K562 (cell line): ENCODE measurements around the gene NLRP9. TPM values are rescaled to one million over a fixed set of nuclear protein-coding genes. Genes with fewer than 3 reads are reported as not detected.

ENCODE experiments used
- CREM ChIP-seq: IDR thresholded peaks from 2 replicates; pipeline ENCODE4 v1.6.1; 2014; ENCODE audit warnings: antibody characterized with exemption, low read depth
- NFIX ChIP-seq: fragments of 250-450 bp; sonication (Bioruptor Pico); IDR thresholded peaks from 2 replicates; pipeline ENCODE4 v1.4.0; 2020; ENCODE audit warnings: low read depth, mild to moderate bottlenecking, moderate library complexity
- RCOR1 ChIP-seq, 2 experiments: IDR thresholded peaks; 2 replicates each; pipeline ENCODE4 v1.6.1; 2012; ENCODE audit warnings: low read depth in 2 of 2, low read length in 2 of 2, borderline replicate concordance in 1 of 2, improper control_type of control experiment in 1 of 2
- YY1 ChIP-seq, 3 experiments: IDR thresholded peaks; 2 replicates each; pipeline ENCODE4 v1.6.1; 2011; ENCODE audit warnings: low read length in 2 of 3, mild to moderate bottlenecking in 2 of 3, moderate library complexity in 2 of 3, borderline replicate concordance in 1 of 3, control low read depth in 1 of 3, low read depth in 1 of 3; ENCODE audit not compliant: insufficient read depth in 3 of 3, insufficient replicate concordance in 2 of 3, control insufficient read depth in 1 of 3, insufficient read length in 1 of 3; ENCODE audit errors: extremely low read depth in 1 of 3
- ZNF212 ChIP-seq: fragments of 450-650 bp; formaldehyde crosslinking; IDR thresholded peaks from 2 replicates; pipeline ENCODE4 v1.4.0; 2020; ENCODE audit warnings: mild to moderate bottlenecking
- ZNF263 ChIP-seq: sonication (generic); formaldehyde crosslinking; IDR thresholded peaks from 2 replicates; pipeline ENCODE4 v1.8.0; 2022; ENCODE audit warnings: mild to moderate bottlenecking, missing genetic modification reagents, borderline replicate concordance
- ZNF696 ChIP-seq: fragments of 250-450 bp; sonication (Bioruptor Pico); conservative IDR thresholded peaks from 2 replicates; pipeline ENCODE4 v1.4.0; 2020; ENCODE audit warnings: mild to moderate bottlenecking, moderate library complexity
- ZNF75A ChIP-seq: fragments of 450-650 bp; formaldehyde crosslinking; IDR thresholded peaks from 2 replicates; pipeline ENCODE4 v1.4.0; 2020; ENCODE audit warnings: mild to moderate bottlenecking
- polyA plus RNA-seq, 8 experiments: library from polyadenylated mRNA; depleted of rRNA in 4 of 8; stranded (reverse) in 5 of 8; unstranded in 3 of 8; fragments of >200 nt; fragmentation: Nextera tagmentation in 2 of 8; fragmentation: Illumina TruSeq in 1 of 8; extraction: Ambion mirVana in 2 of 8; extraction: Trizol in 1 of 8; gene quantifications; 2 replicates each; pipeline versions ENCODE4 v1.2.1 to v1.2.3, GENCODE V29; 2011 to 2014; ENCODE audit warnings: inconsistent platforms in 1 of 8, missing spikeins in 1 of 8
- total RNA-seq, 7 experiments: library from RNA; depleted of rRNA in 6 of 7; stranded (reverse); fragments of >200 nt in 6 of 7; fragmentation: Illumina TruSeq in 2 of 7; extraction: Trizol in 2 of 7; gene quantifications; 2 replicates each; pipeline versions ENCODE4 v1.2.1 to v1.2.3, GENCODE V29; 2011 to 2021; ENCODE audit warnings: low replicate concordance in 1 of 7
- TF ChIP-seq, protein P1 (sequence below): fragments of 450-650 bp; IDR thresholded peaks from 2 replicates; pipeline ENCODE4 v1.6.1; 2016; ENCODE audit warnings: mild to moderate bottlenecking, moderate library complexity
- TF ChIP-seq, protein P2 (sequence below): IDR thresholded peaks from 2 replicates; pipeline ENCODE4 v1.6.1; 2011; ENCODE audit warnings: borderline replicate concordance, low read depth, mild to moderate bottlenecking, moderate library complexity, low read length; ENCODE audit not compliant: insufficient read depth, poor library complexity, severe bottlenecking
- TF ChIP-seq, protein P3 (sequence below): fragments of 250-450 bp; sonication (Bioruptor Pico); IDR thresholded peaks from 2 replicates; pipeline ENCODE4 v1.5.0; 2021

NLRP9 gene
- total and polyA plus RNA-seq, 9 of the 15 experiments (the other 6 are each of a cell fraction or from before 2014, with no cell fraction given) = not detected

DNA sequence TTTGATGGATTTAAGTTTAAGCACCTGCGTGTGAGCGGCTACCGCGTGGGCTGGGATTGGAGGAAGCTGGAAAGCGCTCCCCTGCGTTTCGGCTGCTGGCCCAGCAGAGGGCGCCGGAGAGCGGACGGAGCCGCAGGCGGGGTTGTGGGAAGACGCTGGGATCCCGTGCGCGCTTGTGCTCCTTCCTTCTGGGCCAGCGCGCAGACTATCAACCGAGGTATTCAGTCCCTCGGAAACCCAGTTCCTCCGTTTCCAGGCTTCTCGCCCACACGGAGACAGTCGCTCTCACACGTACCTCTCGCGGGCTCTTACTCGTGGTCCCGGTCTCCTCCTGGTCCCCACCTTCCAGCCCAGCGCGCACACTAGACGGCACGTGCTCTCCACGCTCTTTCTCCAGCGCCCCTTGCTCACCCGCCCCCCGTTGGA lies 34.4 kb downstream of the NLRP9 start (continued):
- TF ChIP-seq, protein P1, sequence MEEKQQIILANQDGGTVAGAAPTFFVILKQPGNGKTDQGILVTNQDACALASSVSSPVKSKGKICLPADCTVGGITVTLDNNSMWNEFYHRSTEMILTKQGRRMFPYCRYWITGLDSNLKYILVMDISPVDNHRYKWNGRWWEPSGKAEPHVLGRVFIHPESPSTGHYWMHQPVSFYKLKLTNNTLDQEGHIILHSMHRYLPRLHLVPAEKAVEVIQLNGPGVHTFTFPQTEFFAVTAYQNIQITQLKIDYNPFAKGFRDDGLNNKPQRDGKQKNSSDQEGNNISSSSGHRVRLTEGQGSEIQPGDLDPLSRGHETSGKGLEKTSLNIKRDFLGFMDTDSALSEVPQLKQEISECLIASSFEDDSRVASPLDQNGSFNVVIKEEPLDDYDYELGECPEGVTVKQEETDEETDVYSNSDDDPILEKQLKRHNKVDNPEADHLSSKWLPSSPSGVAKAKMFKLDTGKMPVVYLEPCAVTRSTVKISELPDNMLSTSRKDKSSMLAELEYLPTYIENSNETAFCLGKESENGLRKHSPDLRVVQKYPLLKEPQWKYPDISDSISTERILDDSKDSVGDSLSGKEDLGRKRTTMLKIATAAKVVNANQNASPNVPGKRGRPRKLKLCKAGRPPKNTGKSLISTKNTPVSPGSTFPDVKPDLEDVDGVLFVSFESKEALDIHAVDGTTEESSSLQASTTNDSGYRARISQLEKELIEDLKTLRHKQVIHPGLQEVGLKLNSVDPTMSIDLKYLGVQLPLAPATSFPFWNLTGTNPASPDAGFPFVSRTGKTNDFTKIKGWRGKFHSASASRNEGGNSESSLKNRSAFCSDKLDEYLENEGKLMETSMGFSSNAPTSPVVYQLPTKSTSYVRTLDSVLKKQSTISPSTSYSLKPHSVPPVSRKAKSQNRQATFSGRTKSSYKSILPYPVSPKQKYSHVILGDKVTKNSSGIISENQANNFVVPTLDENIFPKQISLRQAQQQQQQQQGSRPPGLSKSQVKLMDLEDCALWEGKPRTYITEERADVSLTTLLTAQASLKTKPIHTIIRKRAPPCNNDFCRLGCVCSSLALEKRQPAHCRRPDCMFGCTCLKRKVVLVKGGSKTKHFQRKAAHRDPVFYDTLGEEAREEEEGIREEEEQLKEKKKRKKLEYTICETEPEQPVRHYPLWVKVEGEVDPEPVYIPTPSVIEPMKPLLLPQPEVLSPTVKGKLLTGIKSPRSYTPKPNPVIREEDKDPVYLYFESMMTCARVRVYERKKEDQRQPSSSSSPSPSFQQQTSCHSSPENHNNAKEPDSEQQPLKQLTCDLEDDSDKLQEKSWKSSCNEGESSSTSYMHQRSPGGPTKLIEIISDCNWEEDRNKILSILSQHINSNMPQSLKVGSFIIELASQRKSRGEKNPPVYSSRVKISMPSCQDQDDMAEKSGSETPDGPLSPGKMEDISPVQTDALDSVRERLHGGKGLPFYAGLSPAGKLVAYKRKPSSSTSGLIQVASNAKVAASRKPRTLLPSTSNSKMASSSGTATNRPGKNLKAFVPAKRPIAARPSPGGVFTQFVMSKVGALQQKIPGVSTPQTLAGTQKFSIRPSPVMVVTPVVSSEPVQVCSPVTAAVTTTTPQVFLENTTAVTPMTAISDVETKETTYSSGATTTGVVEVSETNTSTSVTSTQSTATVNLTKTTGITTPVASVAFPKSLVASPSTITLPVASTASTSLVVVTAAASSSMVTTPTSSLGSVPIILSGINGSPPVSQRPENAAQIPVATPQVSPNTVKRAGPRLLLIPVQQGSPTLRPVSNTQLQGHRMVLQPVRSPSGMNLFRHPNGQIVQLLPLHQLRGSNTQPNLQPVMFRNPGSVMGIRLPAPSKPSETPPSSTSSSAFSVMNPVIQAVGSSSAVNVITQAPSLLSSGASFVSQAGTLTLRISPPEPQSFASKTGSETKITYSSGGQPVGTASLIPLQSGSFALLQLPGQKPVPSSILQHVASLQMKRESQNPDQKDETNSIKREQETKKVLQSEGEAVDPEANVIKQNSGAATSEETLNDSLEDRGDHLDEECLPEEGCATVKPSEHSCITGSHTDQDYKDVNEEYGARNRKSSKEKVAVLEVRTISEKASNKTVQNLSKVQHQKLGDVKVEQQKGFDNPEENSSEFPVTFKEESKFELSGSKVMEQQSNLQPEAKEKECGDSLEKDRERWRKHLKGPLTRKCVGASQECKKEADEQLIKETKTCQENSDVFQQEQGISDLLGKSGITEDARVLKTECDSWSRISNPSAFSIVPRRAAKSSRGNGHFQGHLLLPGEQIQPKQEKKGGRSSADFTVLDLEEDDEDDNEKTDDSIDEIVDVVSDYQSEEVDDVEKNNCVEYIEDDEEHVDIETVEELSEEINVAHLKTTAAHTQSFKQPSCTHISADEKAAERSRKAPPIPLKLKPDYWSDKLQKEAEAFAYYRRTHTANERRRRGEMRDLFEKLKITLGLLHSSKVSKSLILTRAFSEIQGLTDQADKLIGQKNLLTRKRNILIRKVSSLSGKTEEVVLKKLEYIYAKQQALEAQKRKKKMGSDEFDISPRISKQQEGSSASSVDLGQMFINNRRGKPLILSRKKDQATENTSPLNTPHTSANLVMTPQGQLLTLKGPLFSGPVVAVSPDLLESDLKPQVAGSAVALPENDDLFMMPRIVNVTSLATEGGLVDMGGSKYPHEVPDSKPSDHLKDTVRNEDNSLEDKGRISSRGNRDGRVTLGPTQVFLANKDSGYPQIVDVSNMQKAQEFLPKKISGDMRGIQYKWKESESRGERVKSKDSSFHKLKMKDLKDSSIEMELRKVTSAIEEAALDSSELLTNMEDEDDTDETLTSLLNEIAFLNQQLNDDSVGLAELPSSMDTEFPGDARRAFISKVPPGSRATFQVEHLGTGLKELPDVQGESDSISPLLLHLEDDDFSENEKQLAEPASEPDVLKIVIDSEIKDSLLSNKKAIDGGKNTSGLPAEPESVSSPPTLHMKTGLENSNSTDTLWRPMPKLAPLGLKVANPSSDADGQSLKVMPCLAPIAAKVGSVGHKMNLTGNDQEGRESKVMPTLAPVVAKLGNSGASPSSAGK = peak; percentile 43
- TF ChIP-seq NFIX (CRISPR knock-in tag) (no peak), ZNF696 (CRISPR knock-in tag) (no peak), ZNF212 (CRISPR knock-in tag) (no peak), RCOR1 (IDR thresholded peaks at IDR 0.05; ENCODE audit: borderline replicate concordance in 1 of 2, low read depth in 2 of 2, low read length in 2 of 2) (peak in 1 of 2 experiments; percentile 54; a peak in 1 of 4 replicates), CREM (peak; percentile 30; the same call in 1 of the 2 replicates), ZNF75A (CRISPR knock-in tag) (no peak), ZNF263 (CRISPR knock-in tag) (peak; percentile 54; the same call in 1 of the 2 replicates), YY1 (IDR thresholded peaks at IDR 0.05; ENCODE audit: borderline replicate concordance in 1 of 3, control insufficient read depth in 1 of 3, extremely low read depth in 1 of 3, insufficient read depth in 3 of 3, insufficient read length in 1 of 3, insufficient replicate concordance in 2 of 3, low read depth in 1 of 3, low read length in 2 of 3) (peak in 1 of 3 experiments; percentile 22)
- TF ChIP-seq, protein P2, sequence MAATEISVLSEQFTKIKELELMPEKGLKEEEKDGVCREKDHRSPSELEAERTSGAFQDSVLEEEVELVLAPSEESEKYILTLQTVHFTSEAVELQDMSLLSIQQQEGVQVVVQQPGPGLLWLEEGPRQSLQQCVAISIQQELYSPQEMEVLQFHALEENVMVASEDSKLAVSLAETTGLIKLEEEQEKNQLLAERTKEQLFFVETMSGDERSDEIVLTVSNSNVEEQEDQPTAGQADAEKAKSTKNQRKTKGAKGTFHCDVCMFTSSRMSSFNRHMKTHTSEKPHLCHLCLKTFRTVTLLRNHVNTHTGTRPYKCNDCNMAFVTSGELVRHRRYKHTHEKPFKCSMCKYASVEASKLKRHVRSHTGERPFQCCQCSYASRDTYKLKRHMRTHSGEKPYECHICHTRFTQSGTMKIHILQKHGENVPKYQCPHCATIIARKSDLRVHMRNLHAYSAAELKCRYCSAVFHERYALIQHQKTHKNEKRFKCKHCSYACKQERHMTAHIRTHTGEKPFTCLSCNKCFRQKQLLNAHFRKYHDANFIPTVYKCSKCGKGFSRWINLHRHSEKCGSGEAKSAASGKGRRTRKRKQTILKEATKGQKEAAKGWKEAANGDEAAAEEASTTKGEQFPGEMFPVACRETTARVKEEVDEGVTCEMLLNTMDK = peak; percentile 80
- TF ChIP-seq, protein P3, sequence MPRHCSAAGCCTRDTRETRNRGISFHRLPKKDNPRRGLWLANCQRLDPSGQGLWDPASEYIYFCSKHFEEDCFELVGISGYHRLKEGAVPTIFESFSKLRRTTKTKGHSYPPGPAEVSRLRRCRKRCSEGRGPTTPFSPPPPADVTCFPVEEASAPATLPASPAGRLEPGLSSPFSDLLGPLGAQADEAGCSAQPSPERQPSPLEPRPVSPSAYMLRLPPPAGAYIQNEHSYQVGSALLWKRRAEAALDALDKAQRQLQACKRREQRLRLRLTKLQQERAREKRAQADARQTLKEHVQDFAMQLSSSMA (CRISPR knock-in tag) = no peak
